ENCODE results near the gene ZBTB42.
"Not testable (repeated sequence)": the region's sequence is repeated elsewhere in the genome, so short reads cannot be mapped to it uniquely, and the experiment has no call there.

ZBTB42 gene

GRCh38 chr14:104830781-104831180 lies 29.9 kb downstream of the ZBTB42 start:
- Histone ChIP-seq H3K4me3 (ENCODE audit: low read depth, low read length) (no peak overlapping the region), H3K27me3 (ENCODE audit: insufficient read depth, low read length) (no peaks in the 10 kb centered on the region), H2AFZ (ENCODE audit: low read length, unreplicated experiment) (no peak overlapping the region), H3K36me3 (ENCODE audit: insufficient read depth, low read length) (no peaks in the 10 kb centered on the region), H3K79me2 (ENCODE audit: control insufficient read depth, insufficient read depth, low read length, unreplicated experiment) (no peaks in the 10 kb centered on the region), H3K4me1 (ENCODE audit: control insufficient read depth, insufficient read depth, low read length, unreplicated experiment) (no peaks in the 10 kb centered on the region), H3K27ac (ENCODE audit: low read depth, low read length) (no peak overlapping the region)

DNA sequence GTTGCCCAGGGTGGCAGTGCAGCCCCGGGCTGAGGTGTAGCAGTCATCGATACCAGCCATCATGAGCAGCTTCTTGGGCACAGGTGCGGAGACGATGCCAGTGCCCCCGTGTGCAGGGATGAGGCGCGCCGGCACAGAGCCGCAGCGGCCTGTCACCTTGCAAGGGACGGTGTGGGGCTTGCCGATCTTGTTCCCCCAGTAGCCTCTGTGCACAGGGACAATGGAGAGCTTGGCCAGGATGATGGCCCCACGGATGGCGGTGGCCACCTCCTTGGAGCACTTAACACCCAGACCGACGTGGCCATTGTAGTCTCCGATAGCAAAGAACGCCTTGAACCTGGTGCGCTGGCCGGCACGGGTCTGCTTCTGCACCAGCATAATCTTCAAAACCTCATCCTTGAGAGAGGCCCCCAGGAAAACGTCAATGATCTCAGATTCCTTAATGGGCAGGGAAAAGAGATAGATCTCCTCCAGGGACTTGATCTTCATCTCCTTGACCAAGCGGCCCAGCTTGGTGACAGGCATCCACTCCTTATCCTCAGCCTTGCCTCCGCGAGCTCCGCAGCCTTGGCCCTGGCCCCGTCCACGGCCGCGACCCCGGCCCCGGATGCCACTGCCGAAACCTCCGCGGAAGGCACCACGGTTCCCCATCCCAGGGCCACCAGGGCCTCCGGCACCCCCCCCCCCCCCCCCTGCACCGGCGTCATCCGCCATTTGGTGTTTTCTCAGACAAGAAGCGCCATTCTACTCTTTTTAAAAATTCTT lies 35.5 kb downstream of the ZBTB42 start:
- H3K4me1 ChIP-seq (ENCODE audit: control insufficient read depth, insufficient read depth, low read length, unreplicated experiment); H3K36me3 ChIP-seq (ENCODE audit: insufficient read depth, low read length); H3K4me3 ChIP-seq (ENCODE audit: low read depth, low read length); H2AFZ ChIP-seq (ENCODE audit: low read length, unreplicated experiment); H3K79me2 ChIP-seq (ENCODE audit: control insufficient read depth, insufficient read depth, low read length, unreplicated experiment); H3K27ac ChIP-seq (ENCODE audit: low read depth, low read length): not testable (repeated sequence)
- H3K27me3 ChIP-seq (ENCODE audit: insufficient read depth, low read length): peaks cover 11% of the 10 kb centered on the region

- no peak overlapping the region for H2AFZ ChIP-seq (ENCODE audit: low read length, unreplicated experiment)
- no peaks in the 10 kb centered on the region for H3K79me2 ChIP-seq (ENCODE audit: control insufficient read depth, insufficient read depth, low read length, unreplicated experiment)
- H3K4me3 ChIP-seq (ENCODE audit: low read depth, low read length): no peak overlapping the region
- peaks cover 65% of the 10 kb centered on the region for H3K27me3 ChIP-seq (ENCODE audit: insufficient read depth, low read length)
- no peaks in the 10 kb centered on the region for H3K36me3 ChIP-seq (ENCODE audit: insufficient read depth, low read length)
- H3K4me1 ChIP-seq (ENCODE audit: control insufficient read depth, insufficient read depth, low read length, unreplicated experiment): peaks cover 10% of the 10 kb centered on the region
- H3K27ac ChIP-seq (ENCODE audit: low read depth, low read length): no peak overlapping the region
These were observed 40.8 kb downstream of the ZBTB42 start for GRCh38 chr14:104841730-104842129.

DNA sequence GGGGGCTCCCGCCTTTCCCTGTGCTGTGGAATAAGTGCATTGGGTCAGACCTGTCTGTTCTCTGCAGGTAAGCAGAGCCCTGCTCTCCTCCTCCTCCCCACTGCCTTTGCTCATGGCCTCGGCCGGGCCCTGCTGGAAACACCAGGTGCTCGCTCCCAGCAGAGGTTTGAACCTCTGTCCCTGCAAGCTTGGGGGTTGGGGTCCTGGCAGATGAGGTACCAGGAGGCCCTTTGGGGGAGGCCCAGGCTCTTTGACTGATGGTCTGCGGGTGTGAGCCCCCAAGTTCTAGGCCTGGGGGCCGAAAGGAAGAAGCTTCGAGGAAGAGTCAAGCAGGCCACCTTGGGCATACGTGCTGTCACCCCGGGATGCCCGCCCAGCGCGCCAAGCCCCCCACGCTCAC lies 42.1 kb downstream of the ZBTB42 start:
- no peak overlapping the region for H3K27ac ChIP-seq (ENCODE audit: low read depth, low read length)
- 0 out of 2 replicates have a peak overlapping the region, but pooled peaks have one; percentile 72 for H3K4me3 ChIP-seq (ENCODE audit: low read depth, low read length)
- H3K36me3 ChIP-seq (ENCODE audit: insufficient read depth, low read length): no peaks in the 10 kb centered on the region

GRCh38 chr14:104843442-104844305 lies 42.8 kb downstream of the ZBTB42 start:
- no peaks in the 10 kb centered on the region for H3K79me2 ChIP-seq (ENCODE audit: control insufficient read depth, insufficient read depth, low read length, unreplicated experiment)
- H3K36me3 ChIP-seq (ENCODE audit: insufficient read depth, low read length): no peaks in the 10 kb centered on the region
- H3K4me3 ChIP-seq (ENCODE audit: low read depth, low read length): peak overlapping the region; percentile 72
- no peak overlapping the region for H3K27ac ChIP-seq (ENCODE audit: low read depth, low read length)
- H2AFZ ChIP-seq (ENCODE audit: low read length, unreplicated experiment): peak overlapping the region; percentile 32
- H3K27me3 ChIP-seq (ENCODE audit: insufficient read depth, low read length): peaks cover 65% of the 10 kb centered on the region
- H3K4me1 ChIP-seq (ENCODE audit: control insufficient read depth, insufficient read depth, low read length, unreplicated experiment): peaks cover 10% of the 10 kb centered on the region

More for the DNA sequence above, 42.1 kb downstream of the ZBTB42 start:
- Histone ChIP-seq H3K27me3 (ENCODE audit: insufficient read depth, low read length) (peaks cover 65% of the 10 kb centered on the region), H2AFZ (ENCODE audit: low read length, unreplicated experiment) (no peak overlapping the region), H3K79me2 (ENCODE audit: control insufficient read depth, insufficient read depth, low read length, unreplicated experiment) (no peaks in the 10 kb centered on the region), H3K4me1 (ENCODE audit: control insufficient read depth, insufficient read depth, low read length, unreplicated experiment) (peaks cover 10% of the 10 kb centered on the region)

- Histone ChIP-seq H3K4me1 (ENCODE audit: control insufficient read depth, insufficient read depth, low read length, unreplicated experiment) (peaks cover 10% of the 10 kb centered on the region), H3K36me3 (ENCODE audit: insufficient read depth, low read length) (no peaks in the 10 kb centered on the region), H3K4me3 (ENCODE audit: low read depth, low read length) (peak overlapping the region; percentile 72), H2AFZ (ENCODE audit: low read length, unreplicated experiment) (peak overlapping the region; percentile 32), H3K79me2 (ENCODE audit: control insufficient read depth, insufficient read depth, low read length, unreplicated experiment) (no peaks in the 10 kb centered on the region), H3K27ac (ENCODE audit: low read depth, low read length) (no peak overlapping the region), H3K27me3 (ENCODE audit: insufficient read depth, low read length) (peaks cover 69% of the 10 kb centered on the region)
These were observed 43.6 kb downstream of the ZBTB42 start for GRCh38 chr14:104844306-104845032.

GRCh38 chr14:104845033-104845666 lies 44.2 kb downstream of the ZBTB42 start:
- Histone ChIP-seq H3K27ac (ENCODE audit: low read depth, low read length) (no peak overlapping the region), H3K79me2 (ENCODE audit: control insufficient read depth, insufficient read depth, low read length, unreplicated experiment) (no peaks in the 10 kb centered on the region), H3K36me3 (ENCODE audit: insufficient read depth, low read length) (no peaks in the 10 kb centered on the region), H3K4me3 (ENCODE audit: low read depth, low read length) (no peak overlapping the region), H3K4me1 (ENCODE audit: control insufficient read depth, insufficient read depth, low read length, unreplicated experiment) (peaks cover 10% of the 10 kb centered on the region), H3K27me3 (ENCODE audit: insufficient read depth, low read length) (peaks cover 69% of the 10 kb centered on the region), H2AFZ (ENCODE audit: low read length, unreplicated experiment) (no peak overlapping the region)

- Histone ChIP-seq H2AFZ (ENCODE audit: low read length, unreplicated experiment) (no peak overlapping the region), H3K79me2 (ENCODE audit: control insufficient read depth, insufficient read depth, low read length, unreplicated experiment) (no peaks in the 10 kb centered on the region), H3K36me3 (ENCODE audit: insufficient read depth, low read length) (no peaks in the 10 kb centered on the region), H3K4me3 (ENCODE audit: low read depth, low read length) (no peak overlapping the region), H3K27me3 (ENCODE audit: insufficient read depth, low read length) (peaks cover 62% of the 10 kb centered on the region), H3K4me1 (ENCODE audit: control insufficient read depth, insufficient read depth, low read length, unreplicated experiment) (peaks cover 10% of the 10 kb centered on the region), H3K27ac (ENCODE audit: low read depth, low read length) (no peak overlapping the region)
These were observed 45.0 kb downstream of the ZBTB42 start for GRCh38 chr14:104845834-104846441.

GRCh38 chr14:104852280-104852663 lies 51.4 kb downstream of the ZBTB42 start:
- H3K4me1 ChIP-seq (ENCODE audit: control insufficient read depth, insufficient read depth, low read length, unreplicated experiment): no peaks in the 10 kb centered on the region
- no peaks in the 10 kb centered on the region for H3K79me2 ChIP-seq (ENCODE audit: control insufficient read depth, insufficient read depth, low read length, unreplicated experiment)
- H3K36me3 ChIP-seq (ENCODE audit: insufficient read depth, low read length): no peaks in the 10 kb centered on the region
- no peak overlapping the region for H3K4me3 ChIP-seq (ENCODE audit: low read depth, low read length)
- peaks cover 27% of the 10 kb centered on the region for H3K27me3 ChIP-seq (ENCODE audit: insufficient read depth, low read length)
- no peak overlapping the region for H2AFZ ChIP-seq (ENCODE audit: low read length, unreplicated experiment)
- no peak overlapping the region for H3K27ac ChIP-seq (ENCODE audit: low read depth, low read length)
